GM12878 (cell line): Measurements from ENCODE around the gene CA6. TPM values are rescaled to one million over a fixed set of nuclear protein-coding genes. Genes with fewer than 3 reads are reported as not detected.
A peak's percentile ranks its signal among the peaks of the same experiment; 100 is the strongest.

Source experiments
- ATAC-seq: fragments of 200-7000 bp; cut with Tn5 transposase; 3 replicates; pipeline ENCODE4 v1.9.1; 2020; ENCODE audit warnings: mild to moderate bottlenecking, moderate library complexity
- BruUV-seq: library from RNA; stranded (reverse); fragments of 400-500 nt; replicated peaks from 2 replicates; lab custom pipeline; 2021; lab: Mats Ljungman, UMichigan
- CTCF ChIA-PET: fragments of 300-600 bp; sonication (Branson Sonifier 250); formaldehyde crosslinking; extraction: SDS; loops from one replicate; lab custom pipeline; 2021; ENCODE audit warnings: inconsistent platforms; lab: Yijun Ruan, JAX
- POLR2A ChIA-PET: fragments of 350-600 bp; formaldehyde crosslinking; extraction: SDS; loops from one replicate; lab custom pipeline; 2021; ENCODE audit warnings: inconsistent platforms; lab: Charles Lee
- RAD21 ChIA-PET: fragments of 300-600 bp; sonication (Branson Sonifier 250); formaldehyde crosslinking; loops from one replicate; lab custom pipeline; 2023; ENCODE audit warnings: antibody characterized with exemption; ENCODE audit not compliant: unreplicated experiment; lab: Charles Lee
- SMC1A ChIA-PET: fragments of 300-600 bp; sonication (Branson Sonifier 250); formaldehyde crosslinking; loops from one replicate; lab custom pipeline; 2023; ENCODE audit not compliant: unreplicated experiment, uncharacterized antibody; lab: Charles Lee
- DNase-seq: peaks from one replicate; pipeline ENCODE4 v3.0.0-alpha.2; 2011; ENCODE audit warnings: low read depth, low spot score
- FAIRE-seq: peaks from 3 replicates; lab custom pipeline; 2011; peaks lifted over from hg19 to GRCh38; lab: Jason Lieb, UNC
- H2AFZ ChIP-seq: 2 replicates; pipeline ENCODE4 v1.6.0; 2011; ENCODE audit warnings: low read depth, low read length, control low read depth; ENCODE audit not compliant: control insufficient read depth
- H3K27ac ChIP-seq: 2 replicates; pipeline ENCODE4 v1.5.1; 2011; ENCODE audit warnings: control low read depth; ENCODE audit not compliant: control insufficient read depth, insufficient read depth
- H3K27me3 ChIP-seq, 2 experiments: replicated peaks in 1 of 2; 2 replicates each; pipeline versions ENCODE4 v1.6.0 to v1.6.1; 2011; ENCODE audit warnings: low read length in 1 of 2; ENCODE audit not compliant: control insufficient read depth in 2 of 2, insufficient read depth in 2 of 2
- H3K36me3 ChIP-seq, 2 experiments: 2 replicates each; pipeline ENCODE4 v1.5.1; 2011; ENCODE audit warnings: low read length in 1 of 2; ENCODE audit not compliant: control insufficient read depth in 2 of 2, insufficient read depth in 2 of 2
- H3K4me1 ChIP-seq: 2 replicates; pipeline ENCODE4 v1.6.1; 2011; ENCODE audit warnings: mild to moderate bottlenecking, low read length, moderate library complexity, mixed read lengths; ENCODE audit not compliant: control insufficient read depth, insufficient read depth
- H3K4me2 ChIP-seq: 2 replicates; pipeline ENCODE4 v1.6.0; 2011; ENCODE audit warnings: control low read depth; ENCODE audit not compliant: control insufficient read depth, insufficient read depth
- H3K4me3 ChIP-seq: fragments of 200-600 bp; sonication (generic); 2 replicates; pipeline ENCODE4 v1.5.1; 2016
- H3K79me2 ChIP-seq: 2 replicates; pipeline ENCODE4 v1.6.0; 2011; ENCODE audit warnings: low read length; ENCODE audit not compliant: control insufficient read depth, insufficient read depth
- H3K9ac ChIP-seq: 2 replicates; pipeline ENCODE4 v1.8.0; 2011; ENCODE audit warnings: low read length, control low read depth, mixed read lengths; ENCODE audit not compliant: control insufficient read depth, insufficient read depth
- H3K9me3 ChIP-seq: replicated peaks from 3 replicates; pipeline ENCODE4 v1.5.1; 2011; ENCODE audit warnings: mild to moderate bottlenecking, low read length; ENCODE audit not compliant: control insufficient read depth, insufficient read depth
- H4K20me1 ChIP-seq: 2 replicates; pipeline ENCODE4 v1.6.0; 2011; ENCODE audit not compliant: control insufficient read depth, insufficient read depth
- CBX5 ChIP-seq: sonication (generic); IDR thresholded peaks from 2 replicates; pipeline ENCODE4 v1.6.1; 2016; ENCODE audit warnings: low read depth, moderate library complexity, mild to moderate bottlenecking, inconsistent platforms
- CHD1 ChIP-seq: IDR thresholded peaks from 2 replicates; pipeline ENCODE4 v1.6.1; 2012; ENCODE audit warnings: low read depth, low read length, improper control_type of control experiment
- GABPA ChIP-seq: IDR thresholded peaks from 2 replicates; pipeline ENCODE4 v1.6.1; 2014; ENCODE audit warnings: antibody characterized with exemption, low read depth, mild to moderate bottlenecking, inconsistent platforms
- MTA3 ChIP-seq: IDR thresholded peaks from 2 replicates; pipeline ENCODE4 v1.6.1; 2012; ENCODE audit warnings: low read length, inconsistent platforms, borderline replicate concordance
- NFXL1 ChIP-seq: fragments of 450-650 bp; IDR thresholded peaks from 2 replicates; pipeline ENCODE4 v1.6.1; 2017; ENCODE audit warnings: antibody characterized with exemption, mild to moderate bottlenecking, borderline replicate concordance
- USF2 ChIP-seq: IDR thresholded peaks from 2 replicates; pipeline ENCODE4 v1.6.1; 2011; ENCODE audit warnings: low read depth, low read length, improper control_type of control experiment, borderline replicate concordance
- WGBS: methylation state at CpG from one replicate; pipeline ENCODE4 v1.1.6; 2016; ENCODE audit warnings: low lambda C conversion rate; ENCODE audit not compliant: insufficient replicate concordance, insufficient coverage; ENCODE audit errors: missing lambda C conversion rate; 5-methylcytosine and 5-hydroxymethylcytosine counted together
- in situ Hi-C: fragments of 300-500 bp; cut with MboI; formaldehyde crosslinking; loops from 9 replicates; pipeline ENCODE4 v1.14.3; 2018; ENCODE audit warnings: mixed read lengths
- intact Hi-C: fragments of 100-400 bp; cut with micrococcal nuclease; formaldehyde crosslinking; loops from one replicate; pipeline ENCODE4 v1.14.2; 2022; ENCODE audit not compliant: unreplicated experiment
- polyA plus RNA-seq, 11 experiments: library from polyadenylated mRNA; depleted of rRNA in 4 of 11; unstranded in 6 of 11; stranded (reverse) in 5 of 11; fragments of >200 nt; fragmentation: Nextera tagmentation in 4 of 11; fragmentation: Illumina TruSeq in 1 of 11; extraction: Ambion mirVana in 4 of 11; extraction: Trizol in 1 of 11; gene quantifications; 1 replicate in 1 of 11; 2 replicates in 10 of 11; pipeline versions ENCODE4 v1.2.1 to v1.2.3, GENCODE V29; 2011 to 2016; ENCODE audit warnings: inconsistent platforms in 2 of 11, missing spikeins in 2 of 11, low read depth in 1 of 11
- total RNA-seq, 4 experiments: library from RNA; depleted of rRNA in 3 of 4; stranded (reverse); fragments of >200 nt in 3 of 4; fragmentation: Illumina TruSeq in 1 of 4; extraction: Trizol in 1 of 4; gene quantifications; 2 replicates each; pipeline versions ENCODE4 v1.2.1 to v1.2.3, GENCODE V29; 2013 to 2021
- TF ChIP-seq, protein P1 (sequence below): fragments of 450-650 bp; IDR thresholded peaks from 2 replicates; pipeline ENCODE4 v1.6.1; 2017; ENCODE audit warnings: mild to moderate bottlenecking, moderate library complexity

The CA6 gene
- total and polyA plus RNA-seq, 10 of the 15 experiments (the other 5 are each of a cell fraction or from before 2014, with no cell fraction given) = not detected

DNA sequence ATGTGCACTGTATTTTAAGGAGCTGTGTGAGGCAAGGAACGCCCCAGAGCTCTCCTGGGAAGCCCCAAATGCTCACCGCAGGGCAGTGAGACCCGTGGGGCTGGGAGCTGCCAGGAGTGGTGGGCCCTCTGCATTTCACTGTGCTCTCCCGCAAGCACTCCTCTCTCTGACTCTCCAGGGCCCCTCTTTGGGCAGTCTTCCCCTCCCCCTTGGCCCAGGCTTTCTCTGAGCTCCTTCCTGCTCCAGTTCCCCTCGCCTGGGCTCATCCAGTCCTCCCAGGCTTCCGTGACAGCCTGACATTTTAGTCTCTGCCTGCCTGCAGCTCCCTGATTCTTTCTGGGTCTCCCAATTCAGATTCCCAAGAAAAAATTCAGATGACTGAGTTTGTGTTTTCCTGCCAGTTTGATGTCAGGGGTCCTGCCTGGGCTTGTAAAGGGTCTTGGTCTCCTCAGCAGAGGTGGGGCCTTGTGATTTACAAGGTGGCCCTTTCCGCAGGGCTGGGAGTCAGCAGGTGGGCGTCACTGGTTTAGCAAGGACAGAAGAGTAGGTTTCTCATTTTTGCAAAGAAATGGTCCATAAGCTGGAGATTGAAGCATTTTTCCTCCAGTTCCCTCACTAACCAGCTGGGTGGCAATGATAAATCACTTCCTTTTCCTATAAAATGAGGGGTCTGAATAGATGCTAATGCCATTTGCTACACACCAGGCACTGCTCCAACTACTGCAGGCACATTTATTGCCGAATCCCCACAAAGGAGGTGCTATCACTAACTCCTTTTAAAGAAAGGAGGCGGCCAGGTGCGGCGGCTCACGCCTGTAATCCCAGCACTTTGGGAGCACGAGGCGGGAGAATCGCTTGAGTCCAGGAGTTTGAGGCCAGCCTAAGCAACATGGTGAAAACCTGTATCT is 1.9 kb upstream of the CA6 start (continued):
- TF ChIP-seq, protein P1, sequence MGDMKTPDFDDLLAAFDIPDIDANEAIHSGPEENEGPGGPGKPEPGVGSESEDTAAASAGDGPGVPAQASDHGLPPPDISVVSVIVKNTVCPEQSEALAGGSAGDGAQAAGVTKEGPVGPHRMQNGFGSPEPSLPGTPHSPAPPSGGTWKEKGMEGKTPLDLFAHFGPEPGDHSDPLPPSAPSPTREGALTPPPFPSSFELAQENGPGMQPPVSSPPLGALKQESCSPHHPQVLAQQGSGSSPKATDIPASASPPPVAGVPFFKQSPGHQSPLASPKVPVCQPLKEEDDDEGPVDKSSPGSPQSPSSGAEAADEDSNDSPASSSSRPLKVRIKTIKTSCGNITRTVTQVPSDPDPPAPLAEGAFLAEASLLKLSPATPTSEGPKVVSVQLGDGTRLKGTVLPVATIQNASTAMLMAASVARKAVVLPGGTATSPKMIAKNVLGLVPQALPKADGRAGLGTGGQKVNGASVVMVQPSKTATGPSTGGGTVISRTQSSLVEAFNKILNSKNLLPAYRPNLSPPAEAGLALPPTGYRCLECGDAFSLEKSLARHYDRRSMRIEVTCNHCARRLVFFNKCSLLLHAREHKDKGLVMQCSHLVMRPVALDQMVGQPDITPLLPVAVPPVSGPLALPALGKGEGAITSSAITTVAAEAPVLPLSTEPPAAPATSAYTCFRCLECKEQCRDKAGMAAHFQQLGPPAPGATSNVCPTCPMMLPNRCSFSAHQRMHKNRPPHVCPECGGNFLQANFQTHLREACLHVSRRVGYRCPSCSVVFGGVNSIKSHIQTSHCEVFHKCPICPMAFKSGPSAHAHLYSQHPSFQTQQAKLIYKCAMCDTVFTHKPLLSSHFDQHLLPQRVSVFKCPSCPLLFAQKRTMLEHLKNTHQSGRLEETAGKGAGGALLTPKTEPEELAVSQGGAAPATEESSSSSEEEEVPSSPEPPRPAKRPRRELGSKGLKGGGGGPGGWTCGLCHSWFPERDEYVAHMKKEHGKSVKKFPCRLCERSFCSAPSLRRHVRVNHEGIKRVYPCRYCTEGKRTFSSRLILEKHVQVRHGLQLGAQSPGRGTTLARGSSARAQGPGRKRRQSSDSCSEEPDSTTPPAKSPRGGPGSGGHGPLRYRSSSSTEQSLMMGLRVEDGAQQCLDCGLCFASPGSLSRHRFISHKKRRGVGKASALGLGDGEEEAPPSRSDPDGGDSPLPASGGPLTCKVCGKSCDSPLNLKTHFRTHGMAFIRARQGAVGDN = no peak

GRCh38 chr1:8947127-8947691 is 1.5 kb downstream of the CA6 start:
- Histone ChIP-seq H4K20me1 (no peaks in the 10 kb centered on the region), H3K4me2 (no peak overlapping the region), H3K4me3 (no peak overlapping the region), H3K4me1 (no peaks in the 10 kb centered on the region; the same call in 1 of the 2 replicates), H3K79me2 (no peaks in the 10 kb centered on the region), H3K27me3 (peaks cover 0 to 2% of the 10 kb centered on the region in 2 experiments; a peak in 1 of 4 replicates), H3K9me3 (no peaks in the 10 kb centered on the region), H3K27ac (no peak overlapping the region), H3K36me3 (no peaks in the 10 kb centered on the region), H2AFZ (peak overlapping the region; percentile 75), H3K9ac (no peak overlapping the region)
- ATAC-seq = no peak
- DNase-seq = no peak
- in situ Hi-C loops = no loop called here
- ChIA-PET SMC1A (no interaction called here), CTCF (interaction anchor here (1.7 kb wide), 1 partner anchor 13 kb away, joined by 3 read pairs; no protein-coding TSS in a partner anchor), POLR2A (no interaction called here), RAD21 (no interaction called here)
- FAIRE-seq = peak; percentile 52
- intact Hi-C loops = no loop called here
- BruUV-seq = no TSS peak
- WGBS = 32% methylated on average over 9 of the region's 9 CpGs
- TF ChIP-seq CBX5 (no peak), NFXL1 (no peak), GABPA (peak; percentile 63), CHD1 (no peak), MTA3 (no peak), USF2 (no peak)
